Activated CD8-positive, alpha-beta T cell treated with anti-CD3 and anti-CD28 coated beads for 36 hours (primary cell): ENCODE data around the gene OPCML. TPM values are rescaled to one million over a fixed set of nuclear protein-coding genes. Genes with fewer than 3 reads are reported as not detected.
A peak's percentile ranks its signal among the peaks of the same experiment; 100 is the strongest.

Experiments used
- ATAC-seq: fragments of 200-7000 bp; cut with Tn5 transposase; one replicate; pipeline ENCODE4 v1.10.0; 2021; ENCODE audit warnings: mild to moderate bottlenecking, moderate library complexity
- CTCF ChIA-PET: fragments of 350-600 bp; sonication (Branson Sonifier 250); formaldehyde crosslinking; loops from one replicate; lab custom pipeline; 2021; ENCODE audit warnings: antibody characterized with exemption; lab: Charles Lee
- POLR2A ChIA-PET: fragments of 350-600 bp; sonication (Branson Sonifier 250); formaldehyde crosslinking; loops from one replicate; lab custom pipeline; 2021; ENCODE audit warnings: antibody characterized with exemption; lab: Charles Lee
- DNase-seq: peaks from one replicate; pipeline ENCODE4 v3.0.0-alpha.2; 2020
- H3K27ac Mint-ChIP-seq: one replicate; pipeline ENCODE4 v1.8.0; 2021; ENCODE audit warnings: mild to moderate bottlenecking, mixed read lengths
- H3K27me3 Mint-ChIP-seq: one replicate; pipeline ENCODE4 v1.8.0; 2021; ENCODE audit warnings: mixed read lengths
- H3K36me3 Mint-ChIP-seq: one replicate; pipeline ENCODE4 v1.8.0; 2021; ENCODE audit warnings: low read depth, mixed read lengths
- H3K4me1 Mint-ChIP-seq: one replicate; pipeline ENCODE4 v1.8.0; 2021; ENCODE audit warnings: low read depth, mixed read lengths
- H3K4me3 Mint-ChIP-seq: one replicate; pipeline ENCODE4 v1.8.0; 2021; ENCODE audit warnings: mild to moderate bottlenecking, moderate library complexity, mixed read lengths
- H3K9me3 Mint-ChIP-seq: one replicate; pipeline ENCODE4 v1.8.0; 2021; ENCODE audit warnings: mixed read lengths
- intact Hi-C: fragments of 100-400 bp; cut with micrococcal nuclease; formaldehyde crosslinking; loops from one replicate; pipeline ENCODE4 v1.10.0; 2022
- total RNA-seq, 2 experiments: library from RNA; stranded (reverse); gene quantifications; one replicate each; pipeline ENCODE4 v1.2.3, GENCODE V29; 2021
- TF ChIP-seq, protein P1 (sequence below): fragments of 200-600 bp; IDR thresholded peaks from one replicate; pipeline ENCODE4 v1.8.0; 2022; ENCODE audit warnings: antibody characterized with exemption, mild to moderate bottlenecking

Gene OPCML
- total RNA-seq, 2 experiments from 2014 or later = not detected

DNA sequence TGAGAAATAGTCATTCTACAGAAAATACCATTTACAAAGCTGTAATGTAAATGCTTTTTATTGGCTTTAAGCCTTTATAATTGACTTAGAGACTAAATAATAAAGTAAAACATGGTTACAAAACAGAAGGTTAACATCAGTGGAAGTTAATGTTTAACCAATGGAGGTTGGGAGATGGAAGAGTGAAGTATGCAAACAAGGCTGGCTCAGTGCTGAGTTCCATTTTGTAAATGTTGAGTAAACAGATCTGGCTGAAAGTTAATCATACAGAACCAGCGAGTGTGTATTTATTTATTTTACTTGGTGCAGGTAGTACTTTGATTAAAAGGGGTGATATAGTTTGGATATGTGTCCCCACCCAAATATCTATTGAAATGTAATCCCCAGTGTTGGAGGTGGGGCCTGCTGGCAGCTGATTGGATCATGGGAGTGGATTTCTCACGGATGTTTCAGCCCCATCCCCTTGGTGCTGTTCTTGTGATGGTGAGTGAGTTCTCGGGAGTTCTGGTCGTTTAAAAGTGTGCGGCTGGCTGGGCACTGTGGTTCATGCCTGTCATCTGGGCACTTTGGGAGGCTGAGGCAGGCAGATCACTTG lies 827.4 kb downstream of the OPCML start:
- ATAC-seq (no peak), DNase-seq (no peak)
- CTCF ChIA-PET = no interaction called here
- Mint-ChIP-seq H3K4me3 (no peak overlapping the region), H3K27me3 (no peaks in the 10 kb centered on the region), H3K27ac (no peak overlapping the region), H3K9me3 (peaks cover 16% of the 10 kb centered on the region), H3K4me1 (no peaks in the 10 kb centered on the region), H3K36me3 (no peaks in the 10 kb centered on the region)
- intact Hi-C loops = no loop called here
- TF ChIP-seq, protein P1, sequence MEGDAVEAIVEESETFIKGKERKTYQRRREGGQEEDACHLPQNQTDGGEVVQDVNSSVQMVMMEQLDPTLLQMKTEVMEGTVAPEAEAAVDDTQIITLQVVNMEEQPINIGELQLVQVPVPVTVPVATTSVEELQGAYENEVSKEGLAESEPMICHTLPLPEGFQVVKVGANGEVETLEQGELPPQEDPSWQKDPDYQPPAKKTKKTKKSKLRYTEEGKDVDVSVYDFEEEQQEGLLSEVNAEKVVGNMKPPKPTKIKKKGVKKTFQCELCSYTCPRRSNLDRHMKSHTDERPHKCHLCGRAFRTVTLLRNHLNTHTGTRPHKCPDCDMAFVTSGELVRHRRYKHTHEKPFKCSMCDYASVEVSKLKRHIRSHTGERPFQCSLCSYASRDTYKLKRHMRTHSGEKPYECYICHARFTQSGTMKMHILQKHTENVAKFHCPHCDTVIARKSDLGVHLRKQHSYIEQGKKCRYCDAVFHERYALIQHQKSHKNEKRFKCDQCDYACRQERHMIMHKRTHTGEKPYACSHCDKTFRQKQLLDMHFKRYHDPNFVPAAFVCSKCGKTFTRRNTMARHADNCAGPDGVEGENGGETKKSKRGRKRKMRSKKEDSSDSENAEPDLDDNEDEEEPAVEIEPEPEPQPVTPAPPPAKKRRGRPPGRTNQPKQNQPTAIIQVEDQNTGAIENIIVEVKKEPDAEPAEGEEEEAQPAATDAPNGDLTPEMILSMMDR = no peak
- POLR2A ChIA-PET = no interaction called here

DNA sequence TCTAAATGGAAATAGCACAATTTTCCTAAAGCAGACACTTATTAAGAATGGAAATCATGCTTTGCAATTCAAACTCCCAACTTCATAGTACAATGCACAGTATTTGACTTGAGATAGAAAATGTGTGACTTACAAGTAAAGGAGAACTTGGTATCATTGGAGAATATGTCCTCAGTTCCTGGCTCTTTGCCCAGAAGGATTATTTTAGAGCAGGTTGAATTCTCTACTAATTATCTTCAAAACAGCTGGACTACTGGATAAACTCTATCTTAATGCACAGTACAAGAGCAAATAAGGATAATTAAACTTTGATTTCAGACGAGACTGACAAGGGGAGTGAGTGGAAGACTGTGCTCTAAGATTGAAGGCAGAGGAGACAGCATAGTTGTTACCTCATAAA lies 839.4 kb downstream of the OPCML start:
- TF ChIP-seq, protein P1 = no peak
- CTCF ChIA-PET = no interaction called here
- DNase-seq (no peak), ATAC-seq (no peak)
- H3K4me3 Mint-ChIP-seq = no peak overlapping the region
- no peak overlapping the region for H3K27ac Mint-ChIP-seq
- POLR2A ChIA-PET = no interaction called here
- H3K9me3 Mint-ChIP-seq = no peaks in the 10 kb centered on the region
- no peaks in the 10 kb centered on the region for H3K27me3 Mint-ChIP-seq
- intact Hi-C loops = no loop called here
- no peaks in the 10 kb centered on the region for H3K36me3 Mint-ChIP-seq
- no peaks in the 10 kb centered on the region for H3K4me1 Mint-ChIP-seq

DNA sequence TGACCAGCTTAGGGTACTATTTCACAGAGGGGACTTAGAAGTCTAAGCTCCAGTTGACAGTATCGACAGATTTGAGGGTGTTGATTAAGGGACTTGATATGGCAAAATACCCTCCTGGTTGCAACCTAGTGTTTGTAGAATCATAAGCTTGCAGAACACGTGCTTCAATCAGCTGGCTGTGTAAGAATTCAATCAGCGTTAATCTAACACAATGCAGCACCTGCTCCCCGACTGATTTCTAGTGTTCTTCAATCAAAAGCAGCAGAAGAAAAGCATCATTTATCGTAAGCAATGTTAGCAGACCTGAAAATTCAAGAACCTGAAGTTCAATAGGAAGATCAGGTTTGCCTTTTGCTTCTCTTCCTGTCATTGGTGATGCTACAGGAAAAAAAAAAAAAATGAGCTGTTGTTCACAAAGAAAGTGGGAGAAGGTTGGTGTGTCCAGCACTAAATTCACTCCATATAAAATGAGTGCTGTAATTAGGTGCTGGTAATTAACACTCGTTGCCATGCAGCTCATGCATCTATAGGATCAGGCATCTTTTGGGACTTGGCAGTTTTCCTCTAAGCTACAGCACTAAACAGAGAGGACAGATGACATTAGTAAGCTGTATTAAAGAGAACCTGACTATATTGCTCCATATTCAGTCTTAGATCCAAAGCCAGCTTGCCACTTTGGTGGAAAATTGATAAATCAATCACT lies 840.3 kb downstream of the OPCML start:
- H3K9me3 Mint-ChIP-seq = no peaks in the 10 kb centered on the region
- CTCF ChIA-PET = no interaction called here

DNA sequence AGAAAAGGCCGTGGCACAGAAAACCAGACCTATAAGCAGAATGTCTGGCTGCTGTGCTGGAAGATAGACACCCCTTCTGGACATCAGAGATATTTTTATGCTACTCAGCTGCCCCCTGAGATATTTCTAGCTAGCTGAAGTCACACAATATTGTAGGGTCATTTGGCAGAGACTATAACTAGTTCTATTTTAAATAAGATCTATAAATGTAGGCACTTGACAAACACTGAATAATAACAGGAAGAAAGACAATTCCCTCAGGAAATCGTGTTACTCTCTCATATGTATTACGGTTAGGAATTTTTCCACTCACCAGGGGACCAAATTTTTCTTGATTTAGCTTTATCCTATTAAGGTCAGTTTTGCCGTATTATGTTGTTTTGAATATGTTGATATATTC lies 845.4 kb downstream of the OPCML start:
- ATAC-seq = no peak
- TF ChIP-seq, protein P1 = no peak
- no peak overlapping the region for H3K27ac Mint-ChIP-seq
- peaks cover 11% of the 10 kb centered on the region for H3K4me1 Mint-ChIP-seq
- H3K4me3 Mint-ChIP-seq = no peak overlapping the region
- ChIA-PET CTCF (no interaction called here), POLR2A (no interaction called here)
- no peaks in the 10 kb centered on the region for H3K9me3 Mint-ChIP-seq
- intact Hi-C loops = no loop called here
- H3K27me3 Mint-ChIP-seq = no peaks in the 10 kb centered on the region
- no peak for DNase-seq
- H3K36me3 Mint-ChIP-seq = no peaks in the 10 kb centered on the region

More for the DNA sequence above, 840.3 kb downstream of the OPCML start:
- POLR2A ChIA-PET = interaction anchor here (0.6 kb wide), 1 partner anchor 117 kb away, joined by 3 read pairs; no protein-coding TSS in a partner anchor
- ATAC-seq = no peak
- no peak overlapping the region for H3K4me3 Mint-ChIP-seq
- H3K27me3 Mint-ChIP-seq = no peaks in the 10 kb centered on the region
- H3K27ac Mint-ChIP-seq = no peak overlapping the region
- no peaks in the 10 kb centered on the region for H3K36me3 Mint-ChIP-seq
- no peaks in the 10 kb centered on the region for H3K4me1 Mint-ChIP-seq
- TF ChIP-seq, protein P1 = no peak
- intact Hi-C loops = no loop called here
- no peak for DNase-seq

DNA sequence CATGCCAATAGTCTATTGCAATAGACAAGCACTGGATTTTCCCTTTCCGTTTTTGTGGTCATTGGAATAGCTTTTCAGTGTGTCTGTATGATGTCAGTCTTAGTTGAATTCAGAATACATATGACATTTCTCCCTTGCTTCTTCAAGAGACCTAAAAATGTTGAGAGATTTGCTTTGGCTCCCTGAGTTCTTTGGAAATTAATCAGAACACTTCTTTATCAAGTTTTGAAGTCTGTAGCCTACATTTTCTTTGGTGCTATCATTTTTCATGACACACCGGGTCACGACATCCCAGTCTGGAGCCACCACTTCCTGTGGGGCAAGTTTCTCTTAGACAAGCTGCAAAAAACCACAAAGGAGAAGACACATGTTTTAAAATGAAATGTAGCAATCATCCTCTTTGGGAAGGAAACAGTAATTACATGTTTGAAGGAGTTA lies 847.1 kb downstream of the OPCML start:
- TF ChIP-seq, protein P1 = no peak
- DNase-seq = peak; percentile 46
- Mint-ChIP-seq H3K27ac (no peak overlapping the region), H3K4me3 (no peak overlapping the region), H3K27me3 (no peaks in the 10 kb centered on the region), H3K4me1 (peaks cover 11% of the 10 kb centered on the region), H3K9me3 (no peaks in the 10 kb centered on the region), H3K36me3 (no peaks in the 10 kb centered on the region)
- CTCF ChIA-PET = no interaction called here
- intact Hi-C loops = no loop called here
- POLR2A ChIA-PET = interaction anchor here (0.6 kb wide), 1 partner anchor 121 kb away, joined by 3 read pairs; no protein-coding TSS in a partner anchor
- peak; percentile 53 for ATAC-seq
